Measurements from ENCODE around the gene JOSD2. TPM values are rescaled to one million over a fixed set of nuclear protein-coding genes. Genes with fewer than 3 reads are reported as not detected.
"Not testable (repeated sequence)": the region's sequence is repeated elsewhere in the genome, so short reads cannot be mapped to it uniquely, and the experiment has no call there.

The JOSD2 gene
- total RNA-seq, 1 experiment from 2014 or later = 27.9 TPM

GRCh38 chr19:50532952-50533351 is 22.0 kb upstream of the JOSD2 start:
- H3K9me3 Mint-ChIP-seq (ENCODE audit: unreplicated experiment) = peaks cover 21% of the 10 kb centered on the region
- no peaks in the 10 kb centered on the region for H3K4me1 Mint-ChIP-seq (ENCODE audit: low read depth, unreplicated experiment)
- no peaks in the 10 kb centered on the region for H3K36me3 ChIP-seq (ENCODE audit: control insufficient read depth, insufficient read depth, low read length)
- no peaks in the 10 kb centered on the region for H3K4me1 ChIP-seq
- POLR2A ChIA-PET = no interaction called here
- peaks cover 9% of the 10 kb centered on the region for H3K27me3 Mint-ChIP-seq (ENCODE audit: insufficient read depth, unreplicated experiment)
- H3K9me3 ChIP-seq = peaks cover 12% of the 10 kb centered on the region
- H3K4me3 ChIP-seq (ENCODE audit: low read depth, low read length) = no peak overlapping the region
- no peak for TF ChIP-seq CTCF (IDR thresholded peaks at IDR 0.05; ENCODE audit: insufficient read depth in 1 of 2, low read depth in 1 of 2, low read length in 1 of 2, severe bottlenecking in 1 of 2, unreplicated experiment in 1 of 2)
- no peak overlapping the region for H3K27ac Mint-ChIP-seq (ENCODE audit: unreplicated experiment)
- no peaks in the 10 kb centered on the region for H3K27me3 ChIP-seq (replicated peaks; ENCODE audit: control insufficient read depth, insufficient read depth, low read length)
- no peak for DNase-seq
- CTCF ChIA-PET = no interaction called here
- intact Hi-C loops (cut with micrococcal nuclease; ENCODE audit: unreplicated experiment) = loop anchor here (10.0 kb wide), 1 partner anchor 172 kb away; no protein-coding TSS in a partner anchor
- H3K4me3 Mint-ChIP-seq (ENCODE audit: unreplicated experiment) = no peak overlapping the region
- no TSS peak for BruUV-seq (replicated peaks)
- no peaks in the 10 kb centered on the region for H3K36me3 Mint-ChIP-seq (ENCODE audit: insufficient read depth, unreplicated experiment)

- Mint-ChIP-seq H3K27ac (ENCODE audit: unreplicated experiment) (no peak overlapping the region), H3K36me3 (ENCODE audit: insufficient read depth, unreplicated experiment) (no peaks in the 10 kb centered on the region), H3K4me3 (ENCODE audit: unreplicated experiment) (no peak overlapping the region), H3K4me1 (ENCODE audit: low read depth, unreplicated experiment) (no peaks in the 10 kb centered on the region), H3K27me3 (ENCODE audit: insufficient read depth, unreplicated experiment) (peaks cover 15% of the 10 kb centered on the region), H3K9me3 (ENCODE audit: unreplicated experiment) (peaks cover 21% of the 10 kb centered on the region)
- H3K4me3 ChIP-seq (ENCODE audit: low read depth, low read length) = no peak overlapping the region
- no TSS peak for BruUV-seq (replicated peaks)
- TF ChIP-seq CTCF (IDR thresholded peaks at IDR 0.05; ENCODE audit: insufficient read depth in 1 of 2, low read depth in 1 of 2, low read length in 1 of 2, severe bottlenecking in 1 of 2, unreplicated experiment in 1 of 2) = no peak
- H3K4me1 ChIP-seq = no peaks in the 10 kb centered on the region
- peaks cover 12% of the 10 kb centered on the region for H3K9me3 ChIP-seq
- ChIA-PET POLR2A (no interaction called here), CTCF (no interaction called here)
- H3K27me3 ChIP-seq (replicated peaks; ENCODE audit: control insufficient read depth, insufficient read depth, low read length) = no peaks in the 10 kb centered on the region
- no peaks in the 10 kb centered on the region for H3K36me3 ChIP-seq (ENCODE audit: control insufficient read depth, insufficient read depth, low read length)
- DNase-seq = no peak
- intact Hi-C loops (cut with micrococcal nuclease; ENCODE audit: unreplicated experiment) = loop anchor here (10.0 kb wide), 1 partner anchor 174 kb away; no protein-coding TSS in a partner anchor
Observed at GRCh38 chr19:50531171-50531612, 20.2 kb upstream of the JOSD2 start.

- BruUV-seq (replicated peaks); H3K36me3 ChIP-seq (ENCODE audit: control insufficient read depth, insufficient read depth, low read length); POLR2A ChIA-PET; H3K4me3 Mint-ChIP-seq (ENCODE audit: unreplicated experiment); H3K27ac Mint-ChIP-seq (ENCODE audit: unreplicated experiment); H3K4me1 Mint-ChIP-seq (ENCODE audit: low read depth, unreplicated experiment); DNase-seq; intact Hi-C loops (cut with micrococcal nuclease; ENCODE audit: unreplicated experiment); H3K4me3 ChIP-seq (ENCODE audit: low read depth, low read length); H3K36me3 Mint-ChIP-seq (ENCODE audit: insufficient read depth, unreplicated experiment); H3K4me1 ChIP-seq; H3K27me3 ChIP-seq (replicated peaks; ENCODE audit: control insufficient read depth, insufficient read depth, low read length): not testable (repeated sequence)
- H3K9me3 Mint-ChIP-seq (ENCODE audit: unreplicated experiment) = peaks cover 11% of the 10 kb centered on the region
- H3K9me3 ChIP-seq = peaks cover 11% of the 10 kb centered on the region
- H3K27me3 Mint-ChIP-seq (ENCODE audit: insufficient read depth, unreplicated experiment) = peaks cover 17% of the 10 kb centered on the region
- CTCF ChIA-PET = interaction anchor here (1.2 kb wide), 1 partner anchor 9 kb away, joined by 3 read pairs; no protein-coding TSS in a partner anchor
Observed at GRCh38 chr19:50528052-50528451, 17.1 kb upstream of the JOSD2 start.

GRCh38 chr19:50522881-50523280 is 11.9 kb upstream of the JOSD2 start:
- H3K27ac Mint-ChIP-seq (ENCODE audit: unreplicated experiment) = no peak overlapping the region
- H3K4me3 Mint-ChIP-seq (ENCODE audit: unreplicated experiment) = no peak overlapping the region
- peaks cover 7% of the 10 kb centered on the region for H3K27me3 Mint-ChIP-seq (ENCODE audit: insufficient read depth, unreplicated experiment)
- no peaks in the 10 kb centered on the region for H3K4me1 Mint-ChIP-seq (ENCODE audit: low read depth, unreplicated experiment)
- no peaks in the 10 kb centered on the region for H3K9me3 Mint-ChIP-seq (ENCODE audit: unreplicated experiment)
- no peaks in the 10 kb centered on the region for H3K9me3 ChIP-seq
- intact Hi-C loops (cut with micrococcal nuclease; ENCODE audit: unreplicated experiment) = no loop called here
- CTCF ChIA-PET = no interaction called here
- no peaks in the 10 kb centered on the region for H3K36me3 Mint-ChIP-seq (ENCODE audit: insufficient read depth, unreplicated experiment)
- BruUV-seq (replicated peaks) = no TSS peak
- no peak for DNase-seq
- H3K4me3 ChIP-seq (ENCODE audit: low read depth, low read length) = no peak overlapping the region
- H3K4me1 ChIP-seq = no peaks in the 10 kb centered on the region
- POLR2A ChIA-PET = no interaction called here
- H3K36me3 ChIP-seq (ENCODE audit: control insufficient read depth, insufficient read depth, low read length) = no peaks in the 10 kb centered on the region
- H3K27me3 ChIP-seq (replicated peaks; ENCODE audit: control insufficient read depth, insufficient read depth, low read length) = no peaks in the 10 kb centered on the region
- TF ChIP-seq CTCF (IDR thresholded peaks at IDR 0.05; ENCODE audit: insufficient read depth in 1 of 2, low read depth in 1 of 2, low read length in 1 of 2, severe bottlenecking in 1 of 2, unreplicated experiment in 1 of 2) = no peak

Data from Caco-2 (cell line).